CD4-positive, alpha-beta T cell (primary cell): ENCODE results near the gene SLC22A3. TPM values are rescaled to one million over a fixed set of nuclear protein-coding genes. Genes with fewer than 3 reads are reported as not detected.

Source experiments
- ATAC-seq: fragments of 200-7000 bp; cut with Tn5 transposase; one replicate; pipeline ENCODE4 v1.10.0; 2022; ENCODE audit warnings: mild to moderate bottlenecking; ENCODE audit not compliant: poor library complexity
- CTCF ChIA-PET: fragments of 350-600 bp; sonication (Branson Sonifier 250); formaldehyde crosslinking; loops from one replicate; lab custom pipeline; 2021; ENCODE audit warnings: antibody characterized with exemption, inconsistent platforms; lab: Charles Lee
- POLR2A ChIA-PET: fragments of 350-600 bp; sonication (Branson Sonifier 250); formaldehyde crosslinking; loops from one replicate; lab custom pipeline; 2021; ENCODE audit warnings: antibody characterized with exemption, inconsistent platforms; lab: Charles Lee
- DNase-seq, 14 experiments: peaks; one replicate each; pipeline ENCODE4 v3.0.0-alpha.2; 2013 to 2020; ENCODE audit warnings: mixed read lengths in 2 of 14
- H3K27ac ChIP-seq, 2 donors: one replicate each; pipeline versions ENCODE4 v1.5.1 to v1.7.0; 2013; ENCODE audit warnings: low read length in 2 of 2, low read depth in 1 of 2, mild to moderate bottlenecking in 1 of 2
- H3K27me3 ChIP-seq, 2 experiments: 1 replicate in 1 of 2; 2 replicates in 1 of 2; pipeline versions ENCODE4 v1.6.1 to v1.7.0; 2013; ENCODE audit warnings: low read length in 2 of 2, control low read depth in 1 of 2, mild to moderate bottlenecking in 1 of 2, moderate library complexity in 1 of 2; ENCODE audit not compliant: insufficient read depth in 2 of 2, control insufficient read depth in 1 of 2
- H3K36me3 ChIP-seq: one replicate; pipeline ENCODE4 v1.6.1; 2013; ENCODE audit warnings: low read length, control low read depth; ENCODE audit not compliant: insufficient read depth
- H3K4me1 ChIP-seq: one replicate; pipeline ENCODE4 v1.6.1; 2013; ENCODE audit warnings: low read length, control low read depth; ENCODE audit not compliant: insufficient read depth
- H3K4me3 ChIP-seq: one replicate; pipeline ENCODE4 v1.5.1; 2013; ENCODE audit warnings: mild to moderate bottlenecking, low read length, moderate library complexity
- H3K9me3 ChIP-seq, 2 experiments: 1 replicate in 1 of 2; 2 replicates in 1 of 2; pipeline versions ENCODE4 v1.6.1 to v1.7.0; 2013; ENCODE audit warnings: low read length in 2 of 2, mild to moderate bottlenecking in 2 of 2, control low read depth in 1 of 2, moderate library complexity in 1 of 2; ENCODE audit not compliant: control insufficient read depth in 1 of 2, insufficient read depth in 1 of 2
- H3K27ac Mint-ChIP-seq: one replicate; pipeline ENCODE4 v1.8.0; 2020; ENCODE audit warnings: mixed read lengths
- H3K27me3 Mint-ChIP-seq: one replicate; pipeline ENCODE4 v1.8.0; 2021; ENCODE audit warnings: mixed read lengths
- H3K36me3 Mint-ChIP-seq: one replicate; pipeline ENCODE4 v1.8.0; 2021; ENCODE audit warnings: low read depth, mixed read lengths
- H3K4me1 Mint-ChIP-seq: one replicate; pipeline ENCODE4 v1.8.0; 2021; ENCODE audit warnings: low read depth, mixed read lengths
- H3K4me3 Mint-ChIP-seq: one replicate; pipeline ENCODE4 v1.8.0; 2020; ENCODE audit warnings: mild to moderate bottlenecking, mixed read lengths
- H3K9me3 Mint-ChIP-seq: one replicate; pipeline ENCODE4 v1.8.0; 2020; ENCODE audit warnings: mixed read lengths
- intact Hi-C, 2 experiments: fragments of 100-400 bp; cut with DNase I in 1 of 2; cut with micrococcal nuclease in 1 of 2; formaldehyde crosslinking; loops; one replicate each; pipeline versions ENCODE4 v1.15.1 to v1.9.0; 2023 to 2025; cut with DNase I, micrococcal nuclease
- total RNA-seq, 174 experiments: library from RNA in 2 of 174; stranded (reverse) in 2 of 174; gene quantifications; one replicate each; pipeline ENCODE4 v1.2.3 and lab custom pipeline; 2021 to 2026
- TF ChIP-seq, protein P1 (sequence below): fragments of 200-600 bp; IDR thresholded peaks from one replicate; pipeline ENCODE4 v1.8.0; 2022; ENCODE audit warnings: antibody characterized with exemption, mild to moderate bottlenecking

SLC22A3 gene
- total RNA-seq, 2 experiments from 2014 or later = not detected

DNA sequence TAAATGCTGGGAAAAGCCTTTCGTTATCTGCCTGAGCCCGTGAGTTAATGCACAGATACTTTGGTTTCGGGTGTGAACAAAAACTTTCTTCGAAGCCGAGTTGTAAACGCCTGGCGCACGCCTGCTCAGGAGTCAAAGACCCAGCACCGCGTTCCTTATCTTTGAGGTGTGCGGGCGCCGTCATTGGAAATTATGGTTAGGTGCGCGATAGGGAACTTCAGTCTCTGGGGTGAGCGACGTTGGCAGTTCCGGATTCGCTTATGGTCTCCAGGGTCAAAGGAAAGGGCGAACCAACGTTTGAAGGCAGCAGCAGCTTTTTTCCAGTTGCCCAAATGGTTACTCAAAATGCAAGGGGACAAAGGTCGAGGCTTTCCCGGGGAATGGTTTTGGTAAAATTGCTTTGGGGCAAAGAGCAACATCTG lies 853 bp downstream of the SLC22A3 start:
- Histone ChIP-seq H3K9me3 (no peaks in the 10 kb centered on the region), H3K36me3 (no peaks in the 10 kb centered on the region), H3K27ac (no peak overlapping the region), H3K27me3 (peaks cover 22 to 62% of the 10 kb centered on the region in 2 experiments), H3K4me3 (peak overlapping the region; percentile 16), H3K4me1 (peaks cover 5% of the 10 kb centered on the region)
- CTCF ChIA-PET = no interaction called here
- Mint-ChIP-seq H3K27me3 (peaks cover 73% of the 10 kb centered on the region), H3K4me3 (peak overlapping the region; percentile 14), H3K9me3 (no peaks in the 10 kb centered on the region), H3K4me1 (peaks cover 4% of the 10 kb centered on the region), H3K36me3 (no peaks in the 10 kb centered on the region), H3K27ac (no peak overlapping the region)
- ATAC-seq (no peak), DNase-seq (no peak)
- TF ChIP-seq, protein P1, sequence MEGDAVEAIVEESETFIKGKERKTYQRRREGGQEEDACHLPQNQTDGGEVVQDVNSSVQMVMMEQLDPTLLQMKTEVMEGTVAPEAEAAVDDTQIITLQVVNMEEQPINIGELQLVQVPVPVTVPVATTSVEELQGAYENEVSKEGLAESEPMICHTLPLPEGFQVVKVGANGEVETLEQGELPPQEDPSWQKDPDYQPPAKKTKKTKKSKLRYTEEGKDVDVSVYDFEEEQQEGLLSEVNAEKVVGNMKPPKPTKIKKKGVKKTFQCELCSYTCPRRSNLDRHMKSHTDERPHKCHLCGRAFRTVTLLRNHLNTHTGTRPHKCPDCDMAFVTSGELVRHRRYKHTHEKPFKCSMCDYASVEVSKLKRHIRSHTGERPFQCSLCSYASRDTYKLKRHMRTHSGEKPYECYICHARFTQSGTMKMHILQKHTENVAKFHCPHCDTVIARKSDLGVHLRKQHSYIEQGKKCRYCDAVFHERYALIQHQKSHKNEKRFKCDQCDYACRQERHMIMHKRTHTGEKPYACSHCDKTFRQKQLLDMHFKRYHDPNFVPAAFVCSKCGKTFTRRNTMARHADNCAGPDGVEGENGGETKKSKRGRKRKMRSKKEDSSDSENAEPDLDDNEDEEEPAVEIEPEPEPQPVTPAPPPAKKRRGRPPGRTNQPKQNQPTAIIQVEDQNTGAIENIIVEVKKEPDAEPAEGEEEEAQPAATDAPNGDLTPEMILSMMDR = no peak
- POLR2A ChIA-PET = no interaction called here
- intact Hi-C loops = no loop called here

DNA sequence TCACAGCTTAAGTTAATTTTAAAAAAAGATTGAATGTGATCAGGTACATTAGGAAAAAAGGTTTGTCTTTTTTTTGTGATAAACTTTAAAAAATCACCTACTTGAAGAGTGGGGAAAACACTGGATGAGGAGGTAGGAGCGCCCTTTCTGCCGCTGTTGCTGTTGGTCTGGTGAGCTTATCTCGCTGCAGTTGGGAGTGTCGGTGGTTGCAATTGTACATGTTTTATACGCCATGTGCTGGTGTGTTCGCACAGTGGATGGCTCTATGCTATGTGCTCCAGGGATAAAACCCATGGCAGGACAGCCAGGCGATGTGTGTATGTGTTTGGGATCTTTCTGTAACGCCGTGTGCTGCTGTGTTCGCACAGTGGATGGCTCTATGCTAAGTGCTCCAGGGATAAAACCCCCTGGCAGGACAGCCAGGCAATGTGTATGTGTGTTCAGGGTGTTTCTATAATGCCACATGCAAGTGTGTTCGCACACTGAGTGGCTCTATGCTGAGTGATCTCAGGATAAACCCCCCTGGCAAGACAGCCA lies 1.7 kb downstream of the SLC22A3 start:
- peaks cover 68% of the 10 kb centered on the region for H3K27me3 Mint-ChIP-seq
- peaks cover 4% of the 10 kb centered on the region for H3K4me1 Mint-ChIP-seq
- no peak overlapping the region for H3K4me3 ChIP-seq
- H3K36me3 ChIP-seq = no peaks in the 10 kb centered on the region
- no peak for ATAC-seq
- TF ChIP-seq, protein P1 = no peak
- H3K36me3 Mint-ChIP-seq = no peaks in the 10 kb centered on the region
- no peaks in the 10 kb centered on the region for H3K9me3 Mint-ChIP-seq
- intact Hi-C loops = no loop called here
- no peak for DNase-seq
- POLR2A ChIA-PET = no interaction called here
- no peak overlapping the region for H3K27ac ChIP-seq
- no peak overlapping the region for H3K4me3 Mint-ChIP-seq
- H3K27me3 ChIP-seq = peaks cover 22 to 54% of the 10 kb centered on the region in 2 experiments
- H3K9me3 ChIP-seq = no peaks in the 10 kb centered on the region
- no peak overlapping the region for H3K27ac Mint-ChIP-seq
- CTCF ChIA-PET = no interaction called here
- peaks cover 8% of the 10 kb centered on the region for H3K4me1 ChIP-seq

DNA sequence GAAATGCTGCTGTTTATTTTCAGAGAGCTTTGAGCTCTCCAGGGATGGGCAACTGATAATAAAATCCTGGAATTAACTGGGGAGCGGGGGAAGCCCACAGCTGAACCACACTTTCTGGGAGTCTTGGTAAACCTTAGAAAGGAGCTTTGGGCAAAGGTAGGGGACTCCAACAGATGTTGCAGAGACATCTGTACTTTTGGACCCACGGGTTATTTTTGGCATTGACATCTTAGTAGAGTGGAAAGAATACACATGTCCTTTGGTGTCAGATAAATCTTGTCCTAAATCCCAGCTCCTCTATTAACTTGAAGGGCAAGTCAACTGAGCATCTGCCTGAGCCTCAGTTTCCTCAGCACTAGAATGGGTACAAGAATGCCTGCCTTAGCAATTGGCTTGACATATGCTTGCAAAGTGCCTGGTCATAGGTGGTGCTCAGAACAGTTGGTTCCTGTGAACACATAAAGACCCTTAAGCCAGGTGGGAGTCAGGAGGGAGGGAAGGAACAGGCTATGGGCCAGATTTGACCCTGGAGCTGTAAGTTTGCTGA lies 5.8 kb downstream of the SLC22A3 start:
- Histone ChIP-seq H3K27me3 (peaks cover 8 to 26% of the 10 kb centered on the region in 2 experiments), H3K27ac (no peak overlapping the region), H3K36me3 (no peaks in the 10 kb centered on the region), H3K4me3 (no peak overlapping the region), H3K4me1 (peaks cover 3% of the 10 kb centered on the region), H3K9me3 (no peaks in the 10 kb centered on the region)
- DNase-seq (no peak), ATAC-seq (no peak)
- H3K27me3 Mint-ChIP-seq = peaks cover 64% of the 10 kb centered on the region
- no peaks in the 10 kb centered on the region for H3K9me3 Mint-ChIP-seq
- H3K36me3 Mint-ChIP-seq = no peaks in the 10 kb centered on the region
- H3K4me3 Mint-ChIP-seq = no peak overlapping the region
- H3K27ac Mint-ChIP-seq = no peak overlapping the region
- peaks cover 2% of the 10 kb centered on the region for H3K4me1 Mint-ChIP-seq
- intact Hi-C loops = loop anchor here in 1 of 2 experiments (1.0 kb wide), 1 partner anchor 13 kb away; no protein-coding TSS in a partner anchor
- ChIA-PET POLR2A (no interaction called here), CTCF (no interaction called here)
- TF ChIP-seq, protein P1 = no peak
